ENCODE results near the gene EPHA1. TPM values are rescaled to one million over a fixed set of nuclear protein-coding genes. Genes with fewer than 3 reads are reported as not detected.

Gene EPHA1
- total RNA-seq, 1 donor from 2014 or later = 0.52 TPM

- Histone ChIP-seq H3K4me3 (ENCODE audit: low read length in 3 of 3) (peak within 1 kb of the TSS; percentile 23 to 73 (median 73)), H3K4me1 (ENCODE audit: control insufficient read depth in 3 of 3, insufficient read depth in 3 of 3, low read length in 3 of 3) (peaks cover 0 to 6% (median 4%) of the 10 kb centered on the region in 3 donors), H3K27me3 (ENCODE audit: control insufficient read depth in 3 of 3, insufficient read depth in 3 of 3, low read length in 3 of 3) (peaks cover 20 to 38% (median 36%) of the 10 kb centered on the region in 3 donors), H3K36me3 (ENCODE audit: control insufficient read depth in 3 of 3, insufficient read depth in 3 of 3, low read length in 3 of 3) (no peaks in the 10 kb centered on the region), H3K9ac (ENCODE audit: low read depth in 1 of 3, low read length in 3 of 3) (peak within 1 kb of the TSS in 2 of 3 donors; percentile 38 to 45), H3K27ac (ENCODE audit: low read depth, low read length) (no peak within 1 kb of the TSS), H3K9me3 (ENCODE audit: control insufficient read depth in 3 of 3, low read length in 3 of 3) (no peaks in the 10 kb centered on the region)
Measured at GRCh38 chr7:143362131-143363015, 46.3 kb downstream of the EPHA1 start, which contains the start of gene FAM131B. FAM131B (minus strand) TSS chr7:143362713; CDS start chr7:143362603, 110 bp downstream.

GRCh38 chr7:143361552-143362130 is 47.0 kb downstream of the EPHA1 start:
- H3K27ac ChIP-seq (ENCODE audit: low read depth, low read length) = no peak overlapping the region
- no peaks in the 10 kb centered on the region for H3K9me3 ChIP-seq (ENCODE audit: control insufficient read depth in 3 of 3, low read length in 3 of 3)
- no peaks in the 10 kb centered on the region for H3K36me3 ChIP-seq (ENCODE audit: control insufficient read depth in 3 of 3, insufficient read depth in 3 of 3, low read length in 3 of 3)
- H3K9ac ChIP-seq (ENCODE audit: low read depth in 1 of 3, low read length in 3 of 3) = no peak overlapping the region
- H3K27me3 ChIP-seq (ENCODE audit: control insufficient read depth in 3 of 3, insufficient read depth in 3 of 3, low read length in 3 of 3) = peaks cover 20 to 38% (median 36%) of the 10 kb centered on the region in 3 donors
- H3K4me1 ChIP-seq (ENCODE audit: control insufficient read depth in 3 of 3, insufficient read depth in 3 of 3, low read length in 3 of 3) = peaks cover 0 to 6% (median 4%) of the 10 kb centered on the region in 3 donors
- H3K4me3 ChIP-seq (ENCODE audit: low read length in 3 of 3) = peak overlapping the region in 2 of 3 donors; percentile 73

- no peaks in the 10 kb centered on the region for H3K36me3 ChIP-seq (ENCODE audit: control insufficient read depth in 3 of 3, insufficient read depth in 3 of 3, low read length in 3 of 3)
- H3K9me3 ChIP-seq (ENCODE audit: control insufficient read depth in 3 of 3, low read length in 3 of 3) = no peaks in the 10 kb centered on the region
- peaks cover 0 to 6% (median 4%) of the 10 kb centered on the region in 3 donors for H3K4me1 ChIP-seq (ENCODE audit: control insufficient read depth in 3 of 3, insufficient read depth in 3 of 3, low read length in 3 of 3)
- H3K27ac ChIP-seq (ENCODE audit: low read depth, low read length) = no peak overlapping the region
- H3K9ac ChIP-seq (ENCODE audit: low read depth in 1 of 3, low read length in 3 of 3) = no peak overlapping the region
- H3K4me3 ChIP-seq (ENCODE audit: low read length in 3 of 3) = no peak overlapping the region
- H3K27me3 ChIP-seq (ENCODE audit: control insufficient read depth in 3 of 3, insufficient read depth in 3 of 3, low read length in 3 of 3) = peaks cover 20 to 38% (median 36%) of the 10 kb centered on the region in 3 donors
Measured at GRCh38 chr7:143360788-143361551, 47.7 kb downstream of the EPHA1 start.

- Histone ChIP-seq H3K36me3 (ENCODE audit: control insufficient read depth in 3 of 3, insufficient read depth in 3 of 3, low read length in 3 of 3) (no peaks in the 10 kb centered on the region), H3K9ac (ENCODE audit: low read depth in 1 of 3, low read length in 3 of 3) (no peak overlapping the region), H3K27me3 (ENCODE audit: control insufficient read depth in 3 of 3, insufficient read depth in 3 of 3, low read length in 3 of 3) (peaks cover 20 to 38% (median 32%) of the 10 kb centered on the region in 3 donors), H3K4me1 (ENCODE audit: control insufficient read depth in 3 of 3, insufficient read depth in 3 of 3, low read length in 3 of 3) (peaks cover 0 to 6% (median 4%) of the 10 kb centered on the region in 3 donors), H3K27ac (ENCODE audit: low read depth, low read length) (no peak overlapping the region), H3K4me3 (ENCODE audit: low read length in 3 of 3) (no peak overlapping the region), H3K9me3 (ENCODE audit: control insufficient read depth in 3 of 3, low read length in 3 of 3) (no peaks in the 10 kb centered on the region)
Measured at GRCh38 chr7:143359771-143360353, 48.8 kb downstream of the EPHA1 start.

GRCh38 chr7:143358626-143359025 is 50.0 kb downstream of the EPHA1 start:
- H3K27ac ChIP-seq (ENCODE audit: low read depth, low read length) = no peak overlapping the region
- peaks cover 0 to 6% (median 4%) of the 10 kb centered on the region in 3 donors for H3K4me1 ChIP-seq (ENCODE audit: control insufficient read depth in 3 of 3, insufficient read depth in 3 of 3, low read length in 3 of 3)
- no peak overlapping the region for H3K4me3 ChIP-seq (ENCODE audit: low read length in 3 of 3)
- H3K27me3 ChIP-seq (ENCODE audit: control insufficient read depth in 3 of 3, insufficient read depth in 3 of 3, low read length in 3 of 3) = peaks cover 20 to 29% (median 26%) of the 10 kb centered on the region in 3 donors
- no peak overlapping the region for H3K9ac ChIP-seq (ENCODE audit: low read depth in 1 of 3, low read length in 3 of 3)
- H3K9me3 ChIP-seq (ENCODE audit: control insufficient read depth in 3 of 3, low read length in 3 of 3) = no peaks in the 10 kb centered on the region
- H3K36me3 ChIP-seq (ENCODE audit: control insufficient read depth in 3 of 3, insufficient read depth in 3 of 3, low read length in 3 of 3) = no peaks in the 10 kb centered on the region

GRCh38 chr7:143356414-143357050 is 52.1 kb downstream of the EPHA1 start:
- Histone ChIP-seq H3K9me3 (ENCODE audit: control insufficient read depth in 3 of 3, low read length in 3 of 3) (no peaks in the 10 kb centered on the region), H3K4me3 (ENCODE audit: low read length in 3 of 3) (no peak overlapping the region), H3K9ac (ENCODE audit: low read depth in 1 of 3, low read length in 3 of 3) (no peak overlapping the region), H3K27ac (ENCODE audit: low read depth, low read length) (no peak overlapping the region), H3K36me3 (ENCODE audit: control insufficient read depth in 3 of 3, insufficient read depth in 3 of 3, low read length in 3 of 3) (peaks cover 0 to 8% (median under 1%) of the 10 kb centered on the region in 3 donors), H3K4me1 (ENCODE audit: control insufficient read depth in 3 of 3, insufficient read depth in 3 of 3, low read length in 3 of 3) (no peaks in the 10 kb centered on the region), H3K27me3 (ENCODE audit: control insufficient read depth in 3 of 3, insufficient read depth in 3 of 3, low read length in 3 of 3) (peaks cover 8 to 18% (median 12%) of the 10 kb centered on the region in 3 donors)

- no peak overlapping the region for H3K27ac ChIP-seq (ENCODE audit: low read depth, low read length)
- H3K4me3 ChIP-seq (ENCODE audit: low read length in 3 of 3) = no peak overlapping the region
- peaks cover 8 to 14% (median 8%) of the 10 kb centered on the region in 3 donors for H3K27me3 ChIP-seq (ENCODE audit: control insufficient read depth in 3 of 3, insufficient read depth in 3 of 3, low read length in 3 of 3)
- peaks cover 0 to 12% (median 6%) of the 10 kb centered on the region in 3 donors for H3K36me3 ChIP-seq (ENCODE audit: control insufficient read depth in 3 of 3, insufficient read depth in 3 of 3, low read length in 3 of 3)
- H3K4me1 ChIP-seq (ENCODE audit: control insufficient read depth in 3 of 3, insufficient read depth in 3 of 3, low read length in 3 of 3) = no peaks in the 10 kb centered on the region
- H3K9ac ChIP-seq (ENCODE audit: low read depth in 1 of 3, low read length in 3 of 3) = no peak overlapping the region
- H3K9me3 ChIP-seq (ENCODE audit: control insufficient read depth in 3 of 3, low read length in 3 of 3) = no peaks in the 10 kb centered on the region
Measured at GRCh38 chr7:143355450-143356385, 52.9 kb downstream of the EPHA1 start.

- Histone ChIP-seq H3K36me3 (ENCODE audit: control insufficient read depth in 3 of 3, insufficient read depth in 3 of 3, low read length in 3 of 3) (peaks cover 0 to 17% (median 10%) of the 10 kb centered on the region in 3 donors), H3K4me3 (ENCODE audit: low read length in 3 of 3) (no peak overlapping the region), H3K27ac (ENCODE audit: low read depth, low read length) (no peak overlapping the region), H3K9ac (ENCODE audit: low read depth in 1 of 3, low read length in 3 of 3) (no peak overlapping the region), H3K27me3 (ENCODE audit: control insufficient read depth in 3 of 3, insufficient read depth in 3 of 3, low read length in 3 of 3) (peaks cover 4 to 7% (median 5%) of the 10 kb centered on the region in 3 donors), H3K9me3 (ENCODE audit: control insufficient read depth in 3 of 3, low read length in 3 of 3) (no peaks in the 10 kb centered on the region), H3K4me1 (ENCODE audit: control insufficient read depth in 3 of 3, insufficient read depth in 3 of 3, low read length in 3 of 3) (no peaks in the 10 kb centered on the region)
Measured at GRCh38 chr7:143354965-143355364, 53.7 kb downstream of the EPHA1 start.
